IMR-90 (cell line): Measurements from ENCODE around the gene P4HA2.

ENCODE experiments used
- CEBPB ChIP-seq: IDR thresholded peaks from 2 replicates; pipeline ENCODE4 v1.6.1; 2012; ENCODE audit warnings: low read depth, low read length, improper control_type of control experiment
- CHD1 ChIP-seq: IDR thresholded peaks from 2 replicates; pipeline ENCODE4 v1.6.1; 2012; ENCODE audit warnings: low read depth, low read length, improper control_type of control experiment
- CTCF ChIP-seq: conservative IDR thresholded peaks from 2 replicates; pipeline ENCODE4 v1.5.1; 2012; ENCODE audit warnings: mild to moderate bottlenecking, low read depth, low read length, improper control_type of control experiment
- MAZ ChIP-seq: IDR thresholded peaks from 2 replicates; pipeline ENCODE4 v1.6.1; 2012; ENCODE audit warnings: low read depth, mild to moderate bottlenecking, low read length, improper control_type of control experiment, moderate library complexity, borderline replicate concordance
- MXI1 ChIP-seq: IDR thresholded peaks from 2 replicates; pipeline ENCODE4 v1.6.1; 2012; ENCODE audit warnings: low read depth, mild to moderate bottlenecking, low read length, moderate library complexity, borderline replicate concordance
- NFE2L2 ChIP-seq: fragments of 150-350 bp; IDR thresholded peaks from 2 replicates; pipeline ENCODE4 v1.6.1; 2016; ENCODE audit warnings: low read depth, mild to moderate bottlenecking, low read length
- POLR2A ChIP-seq: IDR thresholded peaks from 2 replicates; pipeline ENCODE4 v1.6.1; 2012; ENCODE audit warnings: mild to moderate bottlenecking, low read depth, low read length
- RCOR1 ChIP-seq: IDR thresholded peaks from 2 replicates; pipeline ENCODE4 v1.6.1; 2012; ENCODE audit warnings: mild to moderate bottlenecking, low read length, improper control_type of control experiment; ENCODE audit not compliant: insufficient replicate concordance
- SMC3 ChIP-seq: fragments of 150-350 bp; IDR thresholded peaks from 2 replicates; pipeline ENCODE4 v1.6.1; 2016; ENCODE audit warnings: low read depth, mild to moderate bottlenecking, antibody characterized with exemption, low read length, moderate library complexity
- USF2 ChIP-seq: fragments of 150-350 bp; IDR thresholded peaks from 2 replicates; pipeline ENCODE4 v1.6.1; 2017; ENCODE audit warnings: mild to moderate bottlenecking, antibody characterized with exemption, low read length, low read depth

GRCh38 chr5:132269635-132270334 lies 42.1 kb upstream of the P4HA2 start:
- TF ChIP-seq CTCF (no peak), POLR2A (no peak), USF2 (no peak), MXI1 (no peak), MAZ (no peak), NFE2L2 (no peak), CHD1 (no peak), RCOR1 (no peak), CEBPB (no peak), SMC3 (no peak)
